ENCODE measurements around the gene NEUROD4. TPM values are rescaled to one million over a fixed set of nuclear protein-coding genes. Genes with fewer than 3 reads are reported as not detected.

NEUROD4 gene
- total and polyA plus RNA-seq, 10 of the 15 experiments (the other 5 are each of a cell fraction or from before 2014, with no cell fraction given), result 0.06 TPM; not detected in 9

DNA sequence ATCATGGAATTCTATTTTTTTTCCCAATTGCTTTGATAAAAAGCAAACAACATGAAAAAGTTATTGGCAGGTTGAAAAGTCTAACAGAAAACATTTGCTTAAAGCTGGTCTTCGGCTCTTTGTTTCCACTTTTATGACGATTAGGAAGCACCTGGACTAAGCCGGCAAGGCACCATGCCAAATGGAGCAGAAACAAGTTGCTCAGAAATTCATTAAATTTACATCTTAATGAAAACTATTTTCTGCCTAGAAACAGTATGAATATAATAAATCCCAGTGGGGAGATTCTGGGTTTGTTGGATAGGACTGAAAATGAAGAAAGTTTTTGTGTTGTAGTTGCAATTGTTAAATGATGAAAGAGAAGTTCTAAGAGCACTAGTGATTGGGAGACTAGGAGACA, 55.0 kb downstream of the NEUROD4 start:
- ATAC-seq (no peak), DNase-seq (ENCODE audit: low read depth, low spot score) (no peak), FAIRE-seq (no peak)
- ChIA-PET CTCF (interaction anchor here (0.8 to 19.4 kb wide), 16 partner anchors 13 to 416 kb away, joined by 3 to 700 read pairs (median 4); no protein-coding TSS in a partner anchor), SMC1A (ENCODE audit: uncharacterized antibody, unreplicated experiment) (interaction anchor here (1.1 to 15.3 kb wide), 5 partner anchors 9 to 353 kb away, joined by 3 to 429 read pairs (median 3); no protein-coding TSS in a partner anchor), POLR2A (no interaction called here), RAD21 (ENCODE audit: unreplicated experiment) (interaction anchor here (0.7 to 4.9 kb wide), 3 partner anchors 77 to 325 kb away, joined by 4 to 39 read pairs (median 8); no protein-coding TSS in a partner anchor)
- Histone ChIP-seq H4K20me1 (ENCODE audit: control insufficient read depth, insufficient read depth) (no peaks in the 10 kb centered on the region), H3K4me2 (ENCODE audit: control insufficient read depth, insufficient read depth) (no peak overlapping the region), H3K27me3 (replicated peaks in 1 of 2; ENCODE audit: control insufficient read depth in 2 of 2, insufficient read depth in 2 of 2, low read length in 1 of 2) (no peaks in the 10 kb centered on the region), H3K4me3 (no peak overlapping the region), H3K36me3 (ENCODE audit: control insufficient read depth in 2 of 2, insufficient read depth in 2 of 2, low read length in 1 of 2) (no peaks in the 10 kb centered on the region), H3K79me2 (ENCODE audit: control insufficient read depth, insufficient read depth, low read length) (no peaks in the 10 kb centered on the region), H3K4me1 (ENCODE audit: control insufficient read depth, insufficient read depth, low read length) (no peaks in the 10 kb centered on the region), H3K9ac (ENCODE audit: control insufficient read depth, insufficient read depth, low read length) (no peak overlapping the region), H3K9me3 (replicated peaks; ENCODE audit: control insufficient read depth, insufficient read depth, low read length) (no peaks in the 10 kb centered on the region), H3K27ac (ENCODE audit: control insufficient read depth, insufficient read depth) (no peak overlapping the region), H2AFZ (ENCODE audit: control insufficient read depth, low read depth, low read length) (no peak overlapping the region)
- intact Hi-C loops (cut with micrococcal nuclease; ENCODE audit: unreplicated experiment) (loop anchor here (5.0 kb wide), 1 partner anchor 373 kb away; no protein-coding TSS in a partner anchor), in situ Hi-C loops (cut with MboI) (loop anchor here (5.0 kb wide), 2 partner anchors 83 to 223 kb away; partner anchors contain the start of gene MUCL1)
- WGBS (ENCODE audit: insufficient coverage, insufficient replicate concordance, low lambda C conversion rate, missing lambda C conversion rate), result 0% methylated on average over 3 of the region's 3 CpGs
- no TSS peak for BruUV-seq (replicated peaks)
- TF ChIP-seq SREBF2 (IDR thresholded peaks at IDR 0.05; ENCODE audit: low read length), result no peak
- TF ChIP-seq RAD51 (IDR thresholded peaks at IDR 0.05), result no peak
- no peak for TF ChIP-seq CBFB (IDR thresholded peaks at IDR 0.05; ENCODE audit: low read depth)
- TF ChIP-seq RB1 (IDR thresholded peaks at IDR 0.05; ENCODE audit: borderline replicate concordance), result no peak
- TF ChIP-seq MYB (IDR thresholded peaks at IDR 0.05; ENCODE audit: borderline replicate concordance, low read depth, low read length), result no peak
- TF ChIP-seq KLF5 (IDR thresholded peaks at IDR 0.05; ENCODE audit: partially characterized antibody), result no peak
- TF ChIP-seq, protein P1, sequence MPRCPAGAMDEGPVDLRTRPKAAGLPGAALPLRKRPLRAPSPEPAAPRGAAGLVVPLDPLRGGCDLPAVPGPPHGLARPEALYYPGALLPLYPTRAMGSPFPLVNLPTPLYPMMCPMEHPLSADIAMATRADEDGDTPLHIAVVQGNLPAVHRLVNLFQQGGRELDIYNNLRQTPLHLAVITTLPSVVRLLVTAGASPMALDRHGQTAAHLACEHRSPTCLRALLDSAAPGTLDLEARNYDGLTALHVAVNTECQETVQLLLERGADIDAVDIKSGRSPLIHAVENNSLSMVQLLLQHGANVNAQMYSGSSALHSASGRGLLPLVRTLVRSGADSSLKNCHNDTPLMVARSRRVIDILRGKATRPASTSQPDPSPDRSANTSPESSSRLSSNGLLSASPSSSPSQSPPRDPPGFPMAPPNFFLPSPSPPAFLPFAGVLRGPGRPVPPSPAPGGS (IDR thresholded peaks at IDR 0.05; ENCODE audit: borderline replicate concordance, insufficient read depth, low read depth, low read length, poor library complexity, severe bottlenecking), result no peak
- TF ChIP-seq, protein P2, sequence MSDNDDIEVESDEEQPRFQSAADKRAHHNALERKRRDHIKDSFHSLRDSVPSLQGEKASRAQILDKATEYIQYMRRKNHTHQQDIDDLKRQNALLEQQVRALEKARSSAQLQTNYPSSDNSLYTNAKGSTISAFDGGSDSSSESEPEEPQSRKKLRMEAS (IDR thresholded peaks at IDR 0.05; ENCODE audit: low read depth, low read length), result no peak
- no peak for TF ChIP-seq RELA (IDR thresholded peaks at IDR 0.05; ENCODE audit: borderline replicate concordance, partially characterized antibody)
- no peak for TF ChIP-seq STAT1 (conservative IDR thresholded peaks at IDR 0.05)
- TF ChIP-seq, protein P3, sequence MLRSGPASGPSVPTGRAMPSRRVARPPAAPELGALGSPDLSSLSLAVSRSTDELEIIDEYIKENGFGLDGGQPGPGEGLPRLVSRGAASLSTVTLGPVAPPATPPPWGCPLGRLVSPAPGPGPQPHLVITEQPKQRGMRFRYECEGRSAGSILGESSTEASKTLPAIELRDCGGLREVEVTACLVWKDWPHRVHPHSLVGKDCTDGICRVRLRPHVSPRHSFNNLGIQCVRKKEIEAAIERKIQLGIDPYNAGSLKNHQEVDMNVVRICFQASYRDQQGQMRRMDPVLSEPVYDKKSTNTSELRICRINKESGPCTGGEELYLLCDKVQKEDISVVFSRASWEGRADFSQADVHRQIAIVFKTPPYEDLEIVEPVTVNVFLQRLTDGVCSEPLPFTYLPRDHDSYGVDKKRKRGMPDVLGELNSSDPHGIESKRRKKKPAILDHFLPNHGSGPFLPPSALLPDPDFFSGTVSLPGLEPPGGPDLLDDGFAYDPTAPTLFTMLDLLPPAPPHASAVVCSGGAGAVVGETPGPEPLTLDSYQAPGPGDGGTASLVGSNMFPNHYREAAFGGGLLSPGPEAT (IDR thresholded peaks at IDR 0.05; ENCODE audit: low read depth), result no peak
- no peak for TF ChIP-seq FOS (IDR thresholded peaks at IDR 0.05; ENCODE audit: borderline replicate concordance, extremely low read depth, insufficient read length)
- TF ChIP-seq BHLHE40 (IDR thresholded peaks at IDR 0.05; ENCODE audit: borderline replicate concordance in 1 of 2, low read depth in 2 of 2, low read length in 1 of 2), result no peak
- TF ChIP-seq TAF1 (IDR thresholded peaks at IDR 0.05; ENCODE audit: borderline replicate concordance, low read depth, low read length), result no peak
- TF ChIP-seq, protein P4, sequence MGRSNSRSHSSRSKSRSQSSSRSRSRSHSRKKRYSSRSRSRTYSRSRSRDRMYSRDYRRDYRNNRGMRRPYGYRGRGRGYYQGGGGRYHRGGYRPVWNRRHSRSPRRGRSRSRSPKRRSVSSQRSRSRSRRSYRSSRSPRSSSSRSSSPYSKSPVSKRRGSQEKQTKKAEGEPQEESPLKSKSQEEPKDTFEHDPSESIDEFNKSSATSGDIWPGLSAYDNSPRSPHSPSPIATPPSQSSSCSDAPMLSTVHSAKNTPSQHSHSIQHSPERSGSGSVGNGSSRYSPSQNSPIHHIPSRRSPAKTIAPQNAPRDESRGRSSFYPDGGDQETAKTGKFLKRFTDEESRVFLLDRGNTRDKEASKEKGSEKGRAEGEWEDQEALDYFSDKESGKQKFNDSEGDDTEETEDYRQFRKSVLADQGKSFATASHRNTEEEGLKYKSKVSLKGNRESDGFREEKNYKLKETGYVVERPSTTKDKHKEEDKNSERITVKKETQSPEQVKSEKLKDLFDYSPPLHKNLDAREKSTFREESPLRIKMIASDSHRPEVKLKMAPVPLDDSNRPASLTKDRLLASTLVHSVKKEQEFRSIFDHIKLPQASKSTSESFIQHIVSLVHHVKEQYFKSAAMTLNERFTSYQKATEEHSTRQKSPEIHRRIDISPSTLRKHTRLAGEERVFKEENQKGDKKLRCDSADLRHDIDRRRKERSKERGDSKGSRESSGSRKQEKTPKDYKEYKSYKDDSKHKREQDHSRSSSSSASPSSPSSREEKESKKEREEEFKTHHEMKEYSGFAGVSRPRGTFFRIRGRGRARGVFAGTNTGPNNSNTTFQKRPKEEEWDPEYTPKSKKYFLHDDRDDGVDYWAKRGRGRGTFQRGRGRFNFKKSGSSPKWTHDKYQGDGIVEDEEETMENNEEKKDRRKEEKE (IDR thresholded peaks at IDR 0.05), result no peak
- TF ChIP-seq SMARCA5 (IDR thresholded peaks at IDR 0.05), result no peak

Measured in GM12878 (cell line).